NOMO-1 treated with dmso at 0.1 percent for 144 hours (cell line): ENCODE measurements around the gene CDH26.

Experiments used
- DNase-seq: peaks from one replicate; lab custom pipeline; 2025; ENCODE audit not compliant: unreplicated experiment; lab: John Stamatoyannopoulos, UW

Gene CDH26

DNA sequence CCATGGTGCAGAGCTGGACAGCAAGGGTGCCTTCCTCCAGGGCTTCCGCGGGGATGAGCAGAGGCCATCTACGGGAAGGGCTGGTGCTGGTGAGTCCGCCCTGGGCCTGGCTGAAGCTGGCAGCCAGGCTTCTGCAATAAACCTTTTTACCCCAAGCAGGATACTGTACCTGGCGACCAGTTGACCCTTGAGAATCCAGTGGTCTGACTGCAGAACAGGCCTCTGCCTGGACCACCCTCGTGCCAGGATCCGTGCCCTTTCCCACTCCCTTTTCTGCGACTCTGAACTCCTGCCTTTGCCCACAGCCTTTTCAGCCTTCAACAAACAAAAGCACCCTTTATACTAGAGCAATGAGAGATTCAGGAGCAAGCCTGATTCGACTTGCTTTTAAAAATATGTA, 18.9 kb downstream of the CDH26 start:
- DNase-seq = no peak

DNA sequence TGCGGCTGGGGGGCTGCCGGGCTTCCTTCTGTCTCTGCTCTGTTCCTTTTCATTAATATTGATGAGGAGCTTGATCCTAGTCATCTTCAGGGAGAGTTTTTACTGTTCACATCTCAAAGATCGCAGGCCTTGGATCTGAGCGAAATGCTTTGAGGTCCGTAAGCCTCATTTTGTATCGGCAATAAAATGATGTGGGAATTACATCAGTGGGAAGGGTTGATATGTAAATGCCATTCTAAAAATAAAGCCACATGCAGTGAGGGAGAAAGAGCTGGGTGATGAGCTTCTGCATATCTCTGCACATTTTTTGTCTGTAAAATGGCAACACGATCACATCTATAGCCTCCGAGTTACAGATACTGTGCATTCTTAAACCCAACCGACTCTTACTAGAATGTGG, 24.9 kb downstream of the CDH26 start:
- no peak for DNase-seq

DNA sequence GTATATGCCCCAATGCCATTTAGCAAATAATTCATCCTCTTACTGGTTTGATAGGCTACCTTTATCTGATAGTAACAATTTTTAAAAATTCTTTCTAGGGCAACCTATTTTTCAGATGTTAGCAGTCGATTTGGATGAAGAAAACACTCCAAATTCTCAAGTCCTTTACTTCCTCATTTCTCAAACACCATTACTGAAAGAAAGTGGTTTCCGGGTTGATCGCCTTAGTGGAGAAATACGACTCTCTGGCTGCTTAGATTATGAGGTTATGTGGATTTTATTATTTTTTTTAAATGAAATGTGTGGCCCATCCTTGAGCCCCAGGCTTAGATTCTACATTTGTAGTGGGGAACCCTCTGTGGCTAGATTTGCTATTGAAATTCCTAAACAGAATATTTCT, 26.3 kb downstream of the CDH26 start:
- DNase-seq = peak; percentile 51

DNA sequence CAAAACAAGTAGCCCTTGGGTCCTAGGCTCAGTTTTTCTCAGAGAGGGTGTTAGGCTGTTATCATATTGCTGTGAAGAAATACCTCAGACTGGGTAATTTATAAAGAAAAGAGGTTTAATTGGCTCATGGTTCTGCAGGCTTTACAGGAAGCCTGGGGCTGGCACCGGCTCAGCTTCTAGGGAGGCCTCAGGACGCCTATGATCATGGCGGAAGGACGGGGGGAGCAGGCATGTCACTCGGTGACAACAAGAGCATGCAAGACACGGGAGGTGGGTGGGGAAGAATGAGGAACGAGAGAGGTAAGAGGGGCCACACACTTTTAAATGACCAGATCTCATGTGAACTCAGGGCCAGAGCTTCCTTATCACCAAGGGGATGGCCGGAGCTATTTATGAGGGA, 26.9 kb downstream of the CDH26 start:
- DNase-seq = no peak

DNA sequence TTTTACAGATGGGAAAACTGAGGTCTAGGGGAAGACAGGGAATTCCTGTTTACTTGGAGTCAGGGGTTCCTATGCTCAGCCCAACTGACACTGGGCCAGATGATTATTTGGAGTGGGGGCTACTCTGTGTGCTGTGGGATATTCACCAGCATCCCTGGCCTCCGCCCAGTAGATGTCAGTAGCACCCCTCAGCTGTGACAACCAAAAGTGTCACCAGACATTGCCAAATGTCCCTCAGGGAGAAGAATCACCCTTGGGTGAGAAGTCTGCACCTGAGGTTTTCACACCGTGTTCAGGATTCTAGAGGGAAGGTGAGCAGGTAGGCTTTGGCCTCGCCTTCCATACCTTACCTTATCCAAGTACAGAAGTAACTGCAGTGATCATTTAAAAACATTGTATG, 27.6 kb downstream of the CDH26 start:
- DNase-seq = no peak

DNA sequence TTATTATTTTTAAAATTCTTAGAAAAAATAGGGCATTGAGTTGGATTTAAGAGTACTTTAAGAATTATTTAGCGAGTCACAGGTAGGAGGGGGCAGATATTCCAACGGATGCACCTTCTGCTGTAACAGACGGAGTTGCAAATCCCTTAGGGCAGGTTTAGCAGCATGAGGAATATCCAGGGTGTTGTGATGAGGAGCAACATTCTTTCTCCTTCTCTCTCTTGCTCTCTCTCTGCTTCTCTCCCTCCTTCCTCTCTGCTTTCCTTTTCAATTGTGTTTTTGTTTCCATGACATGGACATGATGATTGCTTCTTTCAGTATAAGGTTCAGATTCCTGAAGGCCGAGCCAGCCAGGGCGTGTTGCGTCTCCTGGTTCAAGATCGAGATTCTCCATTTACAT, 28.9 kb downstream of the CDH26 start:
- DNase-seq = no peak

DNA sequence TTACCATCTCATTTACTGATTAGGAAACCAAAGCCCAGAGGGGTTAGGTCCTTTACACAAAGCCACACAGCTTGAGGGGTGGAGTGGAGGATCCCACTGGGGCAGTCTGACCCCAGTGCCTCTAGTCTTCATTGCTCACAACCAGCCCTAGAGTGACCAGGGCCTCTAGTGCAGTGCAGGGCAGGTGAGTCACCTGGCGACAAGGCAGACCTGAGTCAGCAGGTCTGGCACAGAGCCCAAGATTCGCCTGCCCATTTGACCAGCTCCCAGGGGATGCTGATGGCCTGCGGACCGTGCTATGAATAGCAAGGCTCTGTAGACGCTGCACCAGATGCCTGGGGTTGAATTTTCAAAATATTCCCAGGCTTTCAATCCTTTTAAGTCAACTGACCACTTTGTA, 29.9 kb downstream of the CDH26 start:
- DNase-seq = no peak

DNA sequence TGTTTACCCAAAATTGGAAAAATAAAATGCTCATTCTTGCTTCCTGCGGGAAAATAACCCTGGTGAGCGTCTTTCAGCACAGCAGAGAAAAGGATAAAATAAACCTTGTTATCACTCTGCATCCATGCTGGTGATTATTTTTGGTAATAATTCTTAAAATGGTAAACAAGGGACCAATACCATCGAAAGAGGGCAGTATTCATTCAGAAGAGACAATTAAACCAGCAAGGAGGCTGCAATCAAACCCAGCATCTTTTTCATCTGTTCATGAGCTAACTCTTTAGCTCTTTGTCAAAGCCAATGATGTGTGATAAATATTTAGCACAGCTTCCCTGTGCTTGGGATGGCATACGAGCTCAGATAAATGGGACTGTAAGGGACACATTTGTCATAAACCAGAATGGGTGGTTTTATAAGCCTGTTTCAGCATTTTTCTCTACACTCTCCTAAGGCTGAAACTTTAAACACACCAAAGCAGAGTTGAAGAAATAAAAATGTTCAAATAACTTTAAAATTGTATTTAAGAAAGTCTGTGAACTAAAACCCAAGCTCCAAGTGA, 34.4 kb downstream of the CDH26 start:
- DNase-seq = no peak

DNA sequence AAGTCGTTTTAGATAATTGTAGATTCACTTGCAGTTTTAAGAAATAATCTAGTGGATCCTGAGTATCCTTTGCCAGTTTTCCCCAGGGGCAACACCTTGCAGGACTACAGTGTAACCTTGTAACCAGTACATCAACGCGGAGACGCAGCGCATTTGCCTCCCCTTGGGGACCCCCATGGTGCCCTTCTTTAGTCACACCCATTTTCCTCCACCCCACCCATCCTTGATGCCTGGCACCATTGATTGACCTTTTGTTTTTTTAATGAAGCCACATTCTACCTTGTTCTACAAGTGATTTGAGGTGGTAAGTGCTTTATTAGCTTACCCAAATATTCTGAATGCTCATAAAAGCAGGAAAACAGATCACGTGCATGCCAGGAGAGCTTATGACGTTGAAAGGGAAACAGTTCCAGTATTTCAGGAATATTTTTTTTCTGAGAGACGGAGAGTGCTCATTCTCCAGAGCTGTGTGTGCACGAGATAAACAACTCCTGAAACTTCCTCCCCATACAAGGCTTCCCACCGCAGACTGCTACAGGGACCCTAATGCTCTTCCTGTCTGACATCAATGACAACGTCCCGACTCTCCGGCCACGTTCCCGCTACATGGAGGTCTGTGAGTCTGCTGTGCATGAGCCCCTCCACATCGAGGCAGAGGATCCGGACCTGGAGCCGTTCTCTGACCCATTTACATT, 35.7 kb downstream of the CDH26 start:
- DNase-seq = no peak

DNA sequence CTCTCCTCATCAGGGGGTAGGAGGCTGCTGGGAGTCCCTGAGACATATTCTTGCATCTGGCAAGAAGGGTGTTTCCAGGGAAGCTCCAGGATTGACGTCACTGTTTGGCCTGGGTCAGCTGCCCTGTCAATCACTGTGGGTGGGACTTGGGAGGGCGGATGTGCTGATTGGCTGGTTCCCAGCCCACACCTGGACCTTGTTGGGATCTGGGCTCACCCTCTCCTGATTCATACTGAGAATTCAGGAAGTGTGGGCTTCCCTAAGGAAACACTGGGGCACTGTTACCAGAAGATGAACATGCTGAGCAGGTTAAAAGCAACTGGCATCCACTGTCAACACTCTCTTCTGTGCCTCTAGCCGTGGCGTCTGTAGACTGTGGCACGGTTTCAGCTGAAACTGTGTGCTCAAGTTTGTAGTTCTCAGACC, 36.5 kb downstream of the CDH26 start:
- no peak for DNase-seq

DNA sequence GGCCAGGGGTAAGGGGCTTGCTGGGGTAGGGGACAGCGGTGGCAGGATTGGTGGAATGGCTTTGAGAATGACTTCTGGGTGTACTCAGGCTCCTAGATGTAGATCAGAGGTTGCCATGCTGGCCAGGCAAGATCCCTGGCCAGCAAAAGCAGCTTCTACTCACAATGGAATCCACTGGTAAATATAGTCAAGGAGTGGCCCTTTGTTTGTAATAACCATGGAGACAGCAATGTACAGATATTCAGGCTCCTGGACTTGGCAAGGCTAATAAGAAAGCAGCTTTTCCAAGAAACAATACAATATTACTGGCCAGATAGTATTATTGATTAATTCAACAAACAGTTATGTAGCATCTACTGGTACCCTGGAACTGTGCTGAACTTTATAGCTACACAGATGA, 37.9 kb downstream of the CDH26 start:
- DNase-seq = no peak

DNA sequence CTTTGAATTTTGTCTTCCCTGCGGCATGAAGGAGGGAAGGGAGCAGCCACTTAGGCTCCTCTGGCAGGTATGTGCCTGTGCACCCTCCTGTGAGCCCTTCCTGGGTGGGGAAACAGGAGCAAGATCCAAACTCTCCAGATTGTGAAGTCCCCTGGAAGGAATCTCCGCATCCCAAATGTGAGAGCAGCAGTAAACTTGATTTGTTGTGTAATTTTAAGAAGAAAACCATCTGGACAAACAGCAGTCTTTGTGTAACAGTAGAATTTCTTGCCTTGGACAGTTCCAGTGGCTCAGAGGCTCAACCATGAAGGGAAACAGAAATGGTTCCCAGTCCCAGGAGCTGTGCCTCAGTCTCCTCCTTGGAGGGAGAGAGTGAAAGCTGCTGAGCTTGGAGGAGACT, 39.7 kb downstream of the CDH26 start:
- no peak for DNase-seq

DNA sequence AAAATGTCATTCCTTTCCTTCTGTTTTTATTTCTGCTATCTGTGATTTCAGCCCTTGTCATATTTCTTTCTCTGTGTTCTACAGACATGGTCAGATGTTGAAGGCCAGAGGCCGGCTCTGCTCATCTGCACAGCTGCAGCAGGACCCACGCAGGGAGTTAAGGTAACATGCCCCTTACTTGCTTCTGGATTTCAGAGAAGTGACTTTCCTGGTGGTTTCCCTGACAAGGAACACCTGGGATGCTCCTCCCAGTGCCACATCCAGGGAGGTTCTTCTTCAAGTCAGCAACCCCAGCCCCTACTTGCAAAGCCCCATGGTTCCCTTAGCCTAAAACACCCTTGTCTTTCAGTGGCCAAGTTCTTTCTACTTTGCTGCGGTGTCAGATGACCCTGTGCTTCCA, 41.3 kb downstream of the CDH26 start:
- no peak for DNase-seq

DNA sequence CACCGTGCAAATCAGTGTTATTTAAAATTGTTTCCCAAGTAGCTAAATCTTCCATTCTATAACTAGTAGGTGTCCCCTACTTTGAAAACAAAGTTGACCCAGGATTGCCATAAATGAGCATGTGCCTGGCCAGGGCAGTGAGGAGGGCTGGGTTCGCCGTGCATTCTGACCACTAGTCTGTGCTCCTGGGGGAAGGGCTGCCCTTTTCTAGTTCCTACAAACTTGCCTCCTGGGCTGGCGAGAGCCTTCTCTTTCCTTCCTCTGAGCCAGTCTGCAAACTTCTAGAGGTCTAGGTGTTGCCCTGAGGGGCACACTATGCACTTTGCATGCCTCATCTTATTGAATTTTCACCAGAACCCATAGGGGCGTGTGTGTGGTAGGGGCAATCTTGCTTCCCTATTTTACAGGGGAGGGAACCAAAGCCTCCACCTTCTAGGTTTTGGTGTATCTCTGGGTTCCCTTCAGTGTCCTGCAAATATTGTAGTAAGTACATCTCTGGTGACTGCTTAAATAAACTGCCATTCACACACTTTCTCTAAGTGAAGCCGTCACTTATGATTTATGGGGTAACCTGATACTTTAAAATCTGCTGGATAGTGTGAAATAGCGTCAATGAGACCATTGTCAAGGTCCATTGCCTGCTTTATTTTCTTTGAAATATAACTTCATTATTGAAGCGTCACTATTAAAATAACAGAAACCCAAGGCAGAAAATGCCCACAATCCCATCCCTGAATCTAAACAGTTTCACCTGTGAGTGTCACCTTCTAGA, 42.2 kb downstream of the CDH26 start:
- no peak for DNase-seq

DNA sequence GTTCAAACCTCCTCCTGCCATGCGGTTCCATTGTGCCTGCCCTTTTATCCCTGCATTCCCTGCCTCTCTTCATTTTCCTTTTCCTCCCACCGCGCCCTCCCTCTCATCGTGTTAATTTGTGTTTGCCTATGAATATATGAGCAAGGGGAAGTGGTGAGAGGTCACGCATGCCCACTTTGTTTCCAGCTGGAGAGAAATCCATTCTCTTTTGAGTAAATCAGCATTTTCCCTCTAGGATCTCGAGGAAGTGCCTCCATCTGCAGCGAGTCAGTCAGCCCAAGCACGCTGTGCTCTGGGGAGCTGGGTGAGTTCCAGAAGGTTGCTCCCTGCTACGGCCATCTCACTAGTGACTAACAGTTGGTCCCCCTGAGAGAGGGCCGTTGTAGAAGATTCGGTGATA, 42.9 kb downstream of the CDH26 start:
- no peak for DNase-seq

DNA sequence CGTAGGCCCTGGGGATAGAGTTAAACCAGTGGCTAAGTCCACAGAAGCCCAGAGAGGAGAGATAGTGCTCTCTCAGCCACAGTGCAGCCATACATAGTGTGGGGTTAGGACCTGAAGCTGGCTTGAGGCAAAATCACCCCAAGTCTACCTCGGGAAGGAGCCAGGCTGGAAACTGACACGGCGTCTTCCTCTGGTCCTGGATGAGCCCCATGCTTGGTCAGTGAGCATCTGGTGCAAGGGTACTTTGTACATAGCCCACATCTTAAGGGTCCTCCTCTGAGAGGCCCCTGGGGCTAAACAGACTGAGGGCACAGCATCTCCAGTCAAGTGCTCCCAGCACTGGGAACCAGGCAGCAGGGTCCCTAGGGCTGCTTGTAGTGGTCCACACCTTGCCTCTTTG, 45.6 kb downstream of the CDH26 start:
- no peak for DNase-seq

DNA sequence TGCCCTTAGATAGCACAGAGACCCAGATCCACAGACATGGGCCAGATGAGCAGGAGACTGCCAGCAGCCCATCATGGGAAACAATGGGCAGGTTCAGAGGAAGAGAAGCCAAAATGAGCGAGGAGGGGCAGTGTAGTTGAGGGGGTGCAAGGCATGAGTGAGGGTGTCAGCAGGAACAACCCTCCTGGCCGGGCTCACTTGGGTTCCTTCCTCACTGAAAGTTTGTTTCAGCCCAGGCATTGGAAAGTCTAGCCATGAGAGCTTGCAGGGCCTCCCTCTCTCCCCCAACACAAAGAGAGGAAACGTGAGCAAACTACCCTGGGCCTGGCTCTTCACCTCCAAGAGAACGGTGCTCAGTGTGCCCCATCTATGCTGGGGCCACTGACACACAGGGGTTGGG, 48.0 kb downstream of the CDH26 start:
- no peak for DNase-seq

DNA sequence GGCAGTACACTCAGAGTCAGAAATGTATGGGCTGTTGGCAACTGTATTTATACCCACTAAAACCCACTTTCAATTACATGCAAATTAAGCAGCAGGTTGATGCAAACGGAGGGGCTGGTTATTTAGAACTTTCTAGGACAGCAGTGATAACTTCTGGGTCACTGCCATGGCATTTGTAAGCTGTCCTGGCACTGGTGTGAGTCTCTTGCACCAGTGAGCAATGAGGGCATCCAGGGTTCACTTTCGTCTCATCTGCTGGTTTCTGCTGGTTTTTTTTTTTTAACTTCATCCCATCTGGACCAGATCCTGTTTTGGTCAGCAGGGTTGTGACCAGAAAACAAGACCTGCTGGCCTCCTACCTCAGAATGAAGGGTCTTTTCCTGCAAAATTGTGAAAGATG, 49.2 kb downstream of the CDH26 start:
- DNase-seq = no peak

DNA sequence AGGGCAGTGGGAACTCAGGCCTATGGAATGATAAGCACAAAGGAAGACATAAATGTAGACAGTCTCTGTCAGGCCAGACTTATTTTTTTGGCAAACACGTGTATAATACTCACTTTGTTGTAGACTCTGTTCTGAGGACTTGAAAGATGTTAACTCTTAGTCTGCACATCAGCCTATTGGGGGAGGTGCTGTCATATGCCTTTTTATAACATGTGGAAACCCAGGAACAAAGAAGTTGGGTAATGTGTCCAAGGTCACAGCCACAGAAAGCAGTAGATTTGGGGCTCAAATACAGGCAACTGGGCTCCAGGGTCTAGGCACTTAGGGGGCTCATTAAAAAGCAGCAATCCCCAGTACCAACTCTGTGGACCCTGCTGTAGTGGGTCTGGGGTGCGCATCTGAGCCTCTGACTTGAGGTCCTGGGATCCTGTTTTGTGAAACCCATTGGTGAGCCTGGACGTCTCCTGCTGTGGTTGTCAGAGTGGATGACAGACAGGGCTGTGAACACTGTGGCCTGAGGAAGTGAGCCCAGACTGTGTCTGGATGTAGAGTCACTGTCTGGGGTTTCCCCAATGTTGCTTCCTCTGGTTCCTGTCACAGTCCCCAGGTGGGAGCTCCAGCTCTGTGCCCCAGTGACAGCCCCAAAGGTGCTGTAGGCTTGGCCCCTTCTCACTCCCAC, 50.0 kb downstream of the CDH26 start:
- DNase-seq = peak; percentile 16

DNA sequence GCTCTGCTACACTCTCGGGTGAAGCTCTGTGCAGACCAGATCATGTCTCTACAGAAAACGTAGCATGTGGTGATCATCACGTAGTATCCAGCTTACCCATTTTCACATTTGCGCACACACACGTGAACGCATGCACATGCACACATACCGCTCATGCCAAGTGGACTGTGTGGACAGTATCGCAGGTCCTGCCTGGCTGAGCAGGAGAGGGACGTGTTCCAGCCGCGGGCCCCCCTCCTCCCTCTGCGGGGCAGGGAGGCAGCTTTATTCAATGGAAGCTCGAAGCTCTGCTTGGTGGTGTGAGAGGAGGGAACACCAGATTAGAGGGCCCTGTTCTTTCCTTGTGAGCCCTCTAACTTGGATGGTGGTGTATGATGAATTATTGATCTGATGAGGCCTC, 51.1 kb downstream of the CDH26 start:
- no peak for DNase-seq

DNA sequence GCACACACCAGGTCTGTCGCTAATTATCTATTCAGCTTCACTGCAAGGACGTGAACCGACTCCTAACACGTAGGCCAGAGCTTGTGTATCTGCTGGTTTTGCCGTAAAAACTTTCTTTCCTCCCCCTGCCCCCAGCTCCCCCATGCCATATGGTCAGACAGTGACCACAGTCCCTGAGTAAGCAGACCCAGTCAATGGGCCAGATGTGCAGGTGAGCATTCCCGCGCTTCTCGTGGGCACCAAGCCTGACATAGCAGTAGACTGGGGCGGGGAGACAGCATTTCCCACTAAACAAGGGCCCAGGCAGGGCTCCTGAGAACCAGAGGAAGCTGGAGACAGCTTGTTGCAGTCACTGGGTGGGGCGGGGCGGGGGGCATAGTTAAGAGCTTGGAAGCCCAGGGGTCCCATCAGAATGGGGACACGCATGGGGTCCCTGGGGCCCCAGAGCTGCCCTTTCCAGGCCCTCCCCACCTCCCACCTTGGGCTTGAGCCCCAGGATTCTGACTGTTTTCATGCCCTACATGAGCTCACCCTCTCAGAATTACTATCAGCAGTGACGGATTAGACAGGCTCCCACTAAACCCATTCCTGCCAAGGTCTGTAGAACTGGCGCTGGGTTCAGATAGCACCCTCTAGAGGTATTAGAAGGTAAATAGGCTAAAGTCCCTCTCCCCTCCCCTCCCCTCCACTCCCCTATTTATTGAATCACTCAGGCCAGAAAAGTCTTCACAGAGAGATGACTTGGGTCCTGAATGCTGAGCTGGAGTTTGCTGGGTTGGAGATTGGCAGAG, 51.8 kb downstream of the CDH26 start:
- DNase-seq = no peak
